SK-N-SH treated with all-trans-retinoic acid at 6 μM for 48 hours (cell line): ENCODE measurements around the gene ASIC3.

Experiments
- ATAC-seq: fragments of 200-7000 bp; cut with Tn5 transposase; 3 replicates; pipeline ENCODE4 v1.9.1; 2020; ENCODE audit warnings: mild to moderate bottlenecking, moderate library complexity
- CREB5 ChIP-seq: fragments of 250-450 bp; sonication (Bioruptor Pico); IDR thresholded peaks from 2 replicates; pipeline ENCODE4 v1.5.1; 2020; ENCODE audit warnings: low read depth, mild to moderate bottlenecking, moderate library complexity
- CSDC2 ChIP-seq: fragments of 250-450 bp; sonication (Bioruptor Pico); IDR thresholded peaks from 2 replicates; pipeline ENCODE4 v1.5.0; 2020; ENCODE audit warnings: mild to moderate bottlenecking, moderate library complexity
- CSRNP3 ChIP-seq: fragments of 250-450 bp; sonication (Bioruptor Pico); IDR thresholded peaks from 2 replicates; pipeline ENCODE4 v1.5.1; 2021; ENCODE audit warnings: mild to moderate bottlenecking, moderate library complexity
- ESRRG ChIP-seq: fragments of 250-450 bp; sonication (Bioruptor Pico); IDR thresholded peaks from 2 replicates; pipeline ENCODE4 v1.6.1; 2021; ENCODE audit warnings: mild to moderate bottlenecking
- GLIS3 ChIP-seq: fragments of 250-450 bp; sonication (Bioruptor Pico); IDR thresholded peaks from 2 replicates; pipeline ENCODE4 v1.5.0; 2020; ENCODE audit warnings: mild to moderate bottlenecking, moderate library complexity
- ISL1 ChIP-seq: fragments of 250-450 bp; sonication (Bioruptor Pico); IDR thresholded peaks from 2 replicates; pipeline ENCODE4 v2.1.2; 2022; ENCODE audit warnings: mild to moderate bottlenecking, moderate library complexity
- OSR1 ChIP-seq: fragments of 250-450 bp; sonication (Bioruptor Pico); IDR thresholded peaks from 2 replicates; pipeline ENCODE4 v1.8.0; 2022; ENCODE audit warnings: moderate library complexity, mild to moderate bottlenecking, inconsistent platforms
- PATZ1 ChIP-seq: fragments of 250-450 bp; sonication (Bioruptor Pico); IDR thresholded peaks from 2 replicates; pipeline ENCODE4 v1.8.0; 2020; ENCODE audit warnings: mild to moderate bottlenecking, moderate library complexity, borderline replicate concordance
- RARB ChIP-seq: fragments of 250-450 bp; sonication (Bioruptor Pico); IDR thresholded peaks from 2 replicates; pipeline ENCODE4 v1.8.0; 2021; ENCODE audit warnings: mild to moderate bottlenecking, moderate library complexity
- SNAI2 ChIP-seq: fragments of 250-450 bp; sonication (Bioruptor Pico); IDR thresholded peaks from 2 replicates; pipeline ENCODE4 v1.5.0; 2020; ENCODE audit warnings: mild to moderate bottlenecking, moderate library complexity
- TCF4 ChIP-seq: fragments of 250-450 bp; sonication (Bioruptor Pico); IDR thresholded peaks from 2 replicates; pipeline ENCODE4 v1.8.0; 2021; ENCODE audit warnings: mild to moderate bottlenecking, moderate library complexity, borderline replicate concordance
- TSHZ2 ChIP-seq: fragments of 250-450 bp; sonication (Bioruptor Pico); IDR thresholded peaks from 2 replicates; pipeline ENCODE4 v1.5.0; 2020; ENCODE audit warnings: mild to moderate bottlenecking, moderate library complexity
- ZC3H10 ChIP-seq: fragments of 250-450 bp; sonication (Bioruptor Pico); IDR thresholded peaks from 2 replicates; pipeline ENCODE4 v1.5.1; 2021; ENCODE audit warnings: mild to moderate bottlenecking, moderate library complexity
- ZFP3 ChIP-seq: fragments of 250-450 bp; sonication (Bioruptor Pico); IDR thresholded peaks from 2 replicates; pipeline ENCODE4 v1.5.0; 2020; ENCODE audit warnings: mild to moderate bottlenecking, moderate library complexity
- ZFP30 ChIP-seq: fragments of 450-650 bp; formaldehyde crosslinking; IDR thresholded peaks from 2 replicates; pipeline ENCODE4 v1.5.0; 2022; ENCODE audit warnings: mild to moderate bottlenecking, moderate library complexity
- ZNF565 ChIP-seq: fragments of 450-650 bp; formaldehyde crosslinking; conservative IDR thresholded peaks from 2 replicates; pipeline ENCODE4 v1.5.0; 2020; ENCODE audit warnings: low read depth, mild to moderate bottlenecking, moderate library complexity
- ZNF70 ChIP-seq: fragments of 450-650 bp; formaldehyde crosslinking; IDR thresholded peaks from 2 replicates; pipeline ENCODE4 v1.5.0; 2020; ENCODE audit warnings: mild to moderate bottlenecking, moderate library complexity
- ZNF8 ChIP-seq: fragments of 450-650 bp; formaldehyde crosslinking; IDR thresholded peaks from 2 replicates; pipeline ENCODE4 v1.5.0; 2020; ENCODE audit warnings: mild to moderate bottlenecking, moderate library complexity

ASIC3 gene

GRCh38 chr7:151071032-151071866 is 22.9 kb downstream of the ASIC3 start:
- TF ChIP-seq CSDC2 (no peak), ESRRG (no peak), ZNF565 (no peak), ZNF70 (CRISPR knock-in tag) (no peak), SNAI2 (no peak)
- no peak for ATAC-seq

GRCh38 chr7:151073990-151074389 is 25.7 kb downstream of the ASIC3 start:
- no peak for ATAC-seq

GRCh38 chr7:151074817-151075661 is 26.7 kb downstream of the ASIC3 start:
- no peak for ATAC-seq
- TF ChIP-seq ISL1 (CRISPR knock-in tag) (no peak), ESRRG (no peak), CSRNP3 (CRISPR knock-in tag) (no peak), RARB (CRISPR knock-in tag) (no peak), ZFP3 (CRISPR knock-in tag) (no peak), CSDC2 (no peak), ZC3H10 (no peak), OSR1 (CRISPR knock-in tag) (no peak), TCF4 (no peak)

More at GRCh38 chr7:151073990-151074389, 25.7 kb downstream of the ASIC3 start:
- no peak for TF ChIP-seq ZFP30 (CRISPR knock-in tag)
- TF ChIP-seq GLIS3: no peak
- TF ChIP-seq TSHZ2 (CRISPR knock-in tag): no peak
- no peak for TF ChIP-seq ZNF8 (CRISPR knock-in tag)
- TF ChIP-seq CREB5: no peak
- TF ChIP-seq ISL1 (CRISPR knock-in tag): no peak
- TF ChIP-seq CSRNP3 (CRISPR knock-in tag): no peak
- no peak for TF ChIP-seq TCF4
- TF ChIP-seq OSR1 (CRISPR knock-in tag): no peak
- no peak for TF ChIP-seq PATZ1 (CRISPR knock-in tag)
